ENCODE data around the gene CTU1.

GRCh38 chr19:51102991-51103390, 5.2 kb downstream of the CTU1 start:
- TF ChIP-seq, protein P1, sequence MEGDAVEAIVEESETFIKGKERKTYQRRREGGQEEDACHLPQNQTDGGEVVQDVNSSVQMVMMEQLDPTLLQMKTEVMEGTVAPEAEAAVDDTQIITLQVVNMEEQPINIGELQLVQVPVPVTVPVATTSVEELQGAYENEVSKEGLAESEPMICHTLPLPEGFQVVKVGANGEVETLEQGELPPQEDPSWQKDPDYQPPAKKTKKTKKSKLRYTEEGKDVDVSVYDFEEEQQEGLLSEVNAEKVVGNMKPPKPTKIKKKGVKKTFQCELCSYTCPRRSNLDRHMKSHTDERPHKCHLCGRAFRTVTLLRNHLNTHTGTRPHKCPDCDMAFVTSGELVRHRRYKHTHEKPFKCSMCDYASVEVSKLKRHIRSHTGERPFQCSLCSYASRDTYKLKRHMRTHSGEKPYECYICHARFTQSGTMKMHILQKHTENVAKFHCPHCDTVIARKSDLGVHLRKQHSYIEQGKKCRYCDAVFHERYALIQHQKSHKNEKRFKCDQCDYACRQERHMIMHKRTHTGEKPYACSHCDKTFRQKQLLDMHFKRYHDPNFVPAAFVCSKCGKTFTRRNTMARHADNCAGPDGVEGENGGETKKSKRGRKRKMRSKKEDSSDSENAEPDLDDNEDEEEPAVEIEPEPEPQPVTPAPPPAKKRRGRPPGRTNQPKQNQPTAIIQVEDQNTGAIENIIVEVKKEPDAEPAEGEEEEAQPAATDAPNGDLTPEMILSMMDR (IDR thresholded peaks at IDR 0.05; ENCODE audit: borderline replicate concordance, extremely low read depth, low read length, poor library complexity, severe bottlenecking): no peak
- no peak for TF ChIP-seq EZH2 (IDR thresholded peaks at IDR 0.05; ENCODE audit: borderline replicate concordance, low read depth, low read length, severe bottlenecking)
